LNCAP (cell line): ENCODE data around the gene NUDT9.

ENCODE experiments used
- TF ChIP-seq, protein P1 (sequence below): fragments of 450-650 bp; IDR thresholded peaks from 2 replicates; pipeline ENCODE4 v1.5.1; 2017; ENCODE audit warnings: mild to moderate bottlenecking

NUDT9 gene

GRCh38 chr4:87465739-87466366, 43.5 kb downstream of the NUDT9 start:
- TF ChIP-seq, protein P1, sequence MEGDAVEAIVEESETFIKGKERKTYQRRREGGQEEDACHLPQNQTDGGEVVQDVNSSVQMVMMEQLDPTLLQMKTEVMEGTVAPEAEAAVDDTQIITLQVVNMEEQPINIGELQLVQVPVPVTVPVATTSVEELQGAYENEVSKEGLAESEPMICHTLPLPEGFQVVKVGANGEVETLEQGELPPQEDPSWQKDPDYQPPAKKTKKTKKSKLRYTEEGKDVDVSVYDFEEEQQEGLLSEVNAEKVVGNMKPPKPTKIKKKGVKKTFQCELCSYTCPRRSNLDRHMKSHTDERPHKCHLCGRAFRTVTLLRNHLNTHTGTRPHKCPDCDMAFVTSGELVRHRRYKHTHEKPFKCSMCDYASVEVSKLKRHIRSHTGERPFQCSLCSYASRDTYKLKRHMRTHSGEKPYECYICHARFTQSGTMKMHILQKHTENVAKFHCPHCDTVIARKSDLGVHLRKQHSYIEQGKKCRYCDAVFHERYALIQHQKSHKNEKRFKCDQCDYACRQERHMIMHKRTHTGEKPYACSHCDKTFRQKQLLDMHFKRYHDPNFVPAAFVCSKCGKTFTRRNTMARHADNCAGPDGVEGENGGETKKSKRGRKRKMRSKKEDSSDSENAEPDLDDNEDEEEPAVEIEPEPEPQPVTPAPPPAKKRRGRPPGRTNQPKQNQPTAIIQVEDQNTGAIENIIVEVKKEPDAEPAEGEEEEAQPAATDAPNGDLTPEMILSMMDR = peak; percentile 72

DNA sequence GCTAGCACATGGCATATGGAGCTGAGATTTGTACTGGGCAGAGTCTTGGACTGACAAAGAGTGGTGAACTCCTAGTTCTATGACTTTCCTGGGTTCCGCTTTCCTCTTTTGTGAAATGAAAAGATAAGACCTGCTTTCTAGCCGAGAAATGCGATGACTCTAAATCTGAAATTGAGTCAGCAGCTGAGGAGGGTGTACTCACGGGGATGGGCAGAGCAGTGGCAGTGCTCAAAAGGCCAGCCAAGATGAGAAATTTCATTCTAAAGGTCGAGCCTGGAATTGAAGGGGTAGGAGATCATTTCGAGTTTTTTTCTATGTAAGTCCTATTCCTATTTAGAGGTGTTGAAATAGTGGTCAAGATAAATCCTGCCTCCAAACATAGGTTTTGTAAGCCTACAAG, 47.0 kb downstream of the NUDT9 start:
- TF ChIP-seq, protein P1 = no peak

DNA sequence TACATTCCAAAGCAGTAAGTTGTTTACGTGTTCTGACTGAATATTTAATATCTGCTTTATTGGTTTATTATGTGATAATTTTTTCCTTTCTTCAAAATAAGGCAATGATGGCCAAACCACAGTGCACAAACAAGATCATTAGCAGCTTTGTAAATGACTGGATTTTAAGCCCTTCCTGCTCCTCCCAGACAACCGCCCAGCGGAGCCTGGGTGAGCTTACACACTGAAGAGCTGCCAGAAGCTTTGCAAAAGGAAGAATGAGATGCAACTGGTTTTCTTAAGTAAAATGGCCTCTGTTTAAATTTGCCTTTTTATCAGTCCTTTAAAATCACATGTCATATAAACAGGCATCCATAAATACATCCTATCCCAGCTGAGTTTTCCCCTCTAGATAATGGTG, 54.6 kb downstream of the NUDT9 start:
- TF ChIP-seq, protein P1 = no peak

DNA sequence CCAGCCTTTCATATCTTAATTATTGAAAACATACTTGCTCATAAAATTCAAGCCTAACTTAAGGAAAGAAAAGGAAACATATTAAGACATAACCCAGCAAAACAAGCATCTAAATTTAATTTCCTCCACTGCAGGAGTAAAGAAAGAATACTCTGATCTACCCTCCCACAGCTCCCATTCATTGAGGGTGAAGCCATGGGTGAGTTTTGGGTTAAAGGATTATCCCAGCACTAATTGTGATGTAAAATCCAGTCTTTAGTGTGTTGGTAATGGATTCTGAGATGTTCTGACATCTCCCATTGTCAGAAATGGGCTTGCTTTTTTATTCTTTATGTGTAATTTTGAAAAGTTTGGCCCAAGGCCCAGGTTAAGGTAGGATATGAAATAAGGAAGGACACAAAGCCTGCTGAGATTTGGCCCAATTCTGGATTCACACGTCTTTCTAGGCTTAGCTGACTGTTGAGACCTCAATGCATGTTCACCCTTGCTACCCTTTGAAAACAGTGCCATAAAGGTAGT, 56.4 kb downstream of the NUDT9 start:
- TF ChIP-seq, protein P1 = no peak

DNA sequence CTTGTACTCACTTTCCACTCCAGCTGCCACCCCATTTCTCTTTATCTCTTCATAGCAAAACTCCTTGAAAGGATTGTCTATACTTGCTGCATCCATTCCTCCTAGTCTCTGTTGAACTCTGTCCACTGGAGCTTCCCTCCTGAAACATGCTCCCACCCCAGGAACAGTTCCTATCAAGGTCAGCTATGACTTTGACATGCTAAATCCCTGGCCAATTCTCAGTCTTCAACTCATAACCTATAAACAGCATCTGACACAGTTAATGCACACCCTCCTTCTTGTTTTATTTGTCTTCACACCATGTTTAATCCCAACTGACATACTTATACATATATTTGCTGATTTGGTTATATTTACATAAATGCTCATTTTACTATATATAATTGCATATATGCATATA, 59.0 kb downstream of the NUDT9 start:
- TF ChIP-seq, protein P1 = no peak

DNA sequence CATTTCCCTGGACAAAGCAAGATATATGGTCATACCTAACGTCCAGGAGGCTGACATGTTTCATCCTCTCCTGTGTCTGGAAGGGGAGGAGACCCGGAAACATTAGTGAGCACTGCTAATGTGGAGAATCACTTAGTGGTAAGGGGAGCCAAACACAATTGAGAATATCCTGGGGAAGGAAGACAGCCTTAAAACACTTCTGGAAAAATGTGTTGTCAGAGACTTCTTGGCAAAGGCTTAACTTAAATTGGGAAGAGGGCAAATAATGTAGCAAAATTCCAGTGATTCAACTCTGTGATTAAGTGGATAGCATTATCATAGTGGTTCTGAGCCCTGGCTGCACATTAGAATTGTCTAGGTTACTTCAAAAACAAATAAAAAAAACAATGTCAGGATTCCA, 67.3 kb downstream of the NUDT9 start:
- TF ChIP-seq, protein P1 = no peak

- TF ChIP-seq, protein P1 = no peak
These were observed 68.4 kb downstream of the NUDT9 start for GRCh38 chr4:87490664-87491369.
